Choroid plexus epithelial cell (primary cell): Measurements from ENCODE around the gene MRPL16.
A peak's percentile ranks its signal among the peaks of the same experiment; 100 is the strongest.
"Not testable (repeated sequence)": the region's sequence is repeated elsewhere in the genome, so short reads cannot be mapped to it uniquely, and the experiment has no call there.

ENCODE experiments used
- DNase-seq: peaks from one replicate; pipeline ENCODE4 v3.0.0-alpha.2; 2010; ENCODE audit warnings: low read depth
- H3K4me3 ChIP-seq: 2 replicates; pipeline ENCODE4 v1.5.1; 2011; ENCODE audit warnings: low read depth, mild to moderate bottlenecking, control low read depth, low read length, moderate library complexity
- CTCF ChIP-seq: conservative IDR thresholded peaks from 2 replicates; pipeline ENCODE4 v1.5.1; 2011; ENCODE audit warnings: low read depth, mild to moderate bottlenecking, control low read depth, inconsistent platforms, low read length, moderate library complexity

Gene MRPL16

GRCh38 chr11:59829358-59829757 is 18.8 kb upstream of the MRPL16 start:
- TF ChIP-seq CTCF: no peak
- no peak overlapping the region for H3K4me3 ChIP-seq
- no peak for DNase-seq

GRCh38 chr11:59822989-59823566 is 12.5 kb upstream of the MRPL16 start:
- no peak overlapping the region for H3K4me3 ChIP-seq
- peak; percentile 76 for DNase-seq
- TF ChIP-seq CTCF: peak; percentile 74

- no peak overlapping the region for H3K4me3 ChIP-seq
- DNase-seq: no peak
- TF ChIP-seq CTCF: no peak
These were observed 8.0 kb upstream of the MRPL16 start for GRCh38 chr11:59818572-59818971.

- not testable (repeated sequence) for H3K4me3 ChIP-seq
These were observed 5.9 kb upstream of the MRPL16 start for GRCh38 chr11:59816434-59816833.

GRCh38 chr11:59815754-59816153 is 5.2 kb upstream of the MRPL16 start:
- TF ChIP-seq CTCF: no peak
- no peak for DNase-seq
- H3K4me3 ChIP-seq: no peak overlapping the region

More at GRCh38 chr11:59816434-59816833, 5.9 kb upstream of the MRPL16 start:
- not testable (repeated sequence) for DNase-seq

- no peak overlapping the region for H3K4me3 ChIP-seq
- no peak for DNase-seq
- TF ChIP-seq CTCF: no peak
These were observed 3.4 kb upstream of the MRPL16 start for GRCh38 chr11:59814021-59814420.

GRCh38 chr11:59813364-59813763 is 2.8 kb upstream of the MRPL16 start:
- DNase-seq: no peak
- no peak for TF ChIP-seq CTCF
- no peak overlapping the region for H3K4me3 ChIP-seq
